ENCODE data around the gene LGALS7.

GRCh38 chr19:38786572-38787265 lies 13.4 kb upstream of the LGALS7 start:
- TF ChIP-seq CTCF (IDR thresholded peaks at IDR 0.05) (no peak), POLR2AphosphoS5 (IDR thresholded peaks at IDR 0.05; ENCODE audit: low read depth, low read length) (no peak), REST (IDR thresholded peaks at IDR 0.05; ENCODE audit: insufficient read depth in 1 of 2, low read depth in 2 of 2, low read length in 1 of 2) (no peak), TCF7L2 (IDR thresholded peaks at IDR 0.05; ENCODE audit: low read depth, low read length) (no peak)
